Keratinocyte (primary cell): ENCODE measurements around the gene RALGAPA2. TPM values are rescaled to one million over a fixed set of nuclear protein-coding genes. Genes with fewer than 3 reads are reported as not detected.

Experiments
- DNase-seq: peaks from one replicate; pipeline ENCODE4 v3.0.0-alpha.2; 2011; ENCODE audit warnings: low read depth, missing footprints, low spot score
- FAIRE-seq: peaks from 2 replicates; lab custom pipeline; 2011; peaks lifted over from hg19 to GRCh38; lab: Jason Lieb, UNC
- H2AFZ ChIP-seq: 2 replicates; pipeline ENCODE4 v1.6.0; 2012; ENCODE audit warnings: low read length, control low read depth, inconsistent platforms; ENCODE audit not compliant: control insufficient read depth
- H3K27ac ChIP-seq: 2 replicates; pipeline ENCODE4 v1.5.1; 2011; ENCODE audit warnings: low read length; ENCODE audit not compliant: control insufficient read depth, insufficient read depth
- H3K27me3 ChIP-seq: 3 replicates; pipeline ENCODE4 v1.6.0; 2011; ENCODE audit warnings: low read length; ENCODE audit not compliant: control insufficient read depth, insufficient read depth; ENCODE audit errors: extremely low read depth
- H3K36me3 ChIP-seq, 2 experiments: 2 replicates in 1 of 2; 3 replicates in 1 of 2; pipeline ENCODE4 v1.5.1; 2011; ENCODE audit warnings: low read length in 2 of 2, mild to moderate bottlenecking in 1 of 2; ENCODE audit not compliant: control insufficient read depth in 2 of 2, insufficient read depth in 2 of 2; ENCODE audit errors: extremely low read depth in 1 of 2
- H3K4me1 ChIP-seq: 3 replicates; pipeline ENCODE4 v1.5.1; 2011; ENCODE audit warnings: low read length; ENCODE audit not compliant: control insufficient read depth, insufficient read depth; ENCODE audit errors: extremely low read depth
- H3K4me2 ChIP-seq: 3 replicates; pipeline ENCODE4 v1.6.0; 2011; ENCODE audit warnings: low read depth, low read length; ENCODE audit not compliant: control insufficient read depth, insufficient read depth; ENCODE audit errors: extremely low read depth
- H3K4me3 ChIP-seq, 3 experiments: fragments of 200-600 bp in 1 of 3; sonication (generic) in 1 of 3; 2 replicates in 2 of 3; 3 replicates in 1 of 3; pipeline ENCODE4 v1.5.1; 2011 to 2016; ENCODE audit warnings: low read length in 3 of 3, mild to moderate bottlenecking in 3 of 3, control low read depth in 2 of 3, inconsistent platforms in 1 of 3, low read depth in 1 of 3, mixed read lengths in 1 of 3, mixed run types in 1 of 3, moderate library complexity in 1 of 3; ENCODE audit not compliant: control insufficient read depth in 2 of 3, insufficient read depth in 2 of 3; ENCODE audit errors: extremely low read depth in 1 of 3
- H3K79me2 ChIP-seq: 2 replicates; pipeline ENCODE4 v1.6.0; 2012; ENCODE audit warnings: low read length; ENCODE audit not compliant: control insufficient read depth, insufficient read depth
- H3K9ac ChIP-seq: 3 replicates; pipeline ENCODE4 v1.6.0; 2011; ENCODE audit warnings: low read length; ENCODE audit not compliant: control insufficient read depth, insufficient read depth; ENCODE audit errors: extremely low read depth
- H3K9me1 ChIP-seq: 3 replicates; pipeline ENCODE4 v1.6.0; 2011; ENCODE audit warnings: low read length; ENCODE audit not compliant: control insufficient read depth, insufficient read depth; ENCODE audit errors: extremely low read depth
- H3K9me3 ChIP-seq: 2 replicates; pipeline ENCODE4 v1.5.1; 2012; ENCODE audit warnings: low read depth, low read length; ENCODE audit not compliant: control insufficient read depth
- H4K20me1 ChIP-seq: 3 replicates; pipeline ENCODE4 v1.6.0; 2011; ENCODE audit warnings: low read length; ENCODE audit not compliant: control insufficient read depth, insufficient read depth; ENCODE audit errors: extremely low read depth
- EZH2 ChIP-seq: IDR thresholded peaks from one replicate; pipeline ENCODE4 v1.6.1; 2012; ENCODE audit warnings: inconsistent platforms, mild to moderate bottlenecking, low read length, moderate library complexity
- dilution Hi-C: fragments of 300-500 bp; cut with MboI; formaldehyde crosslinking; loops from one replicate; pipeline ENCODE4 v1.7.0; 2020; ENCODE audit warnings: low sequenced_read_pairs; ENCODE audit not compliant: extremely low pct_ligation_motif_present
- polyA plus RNA-seq, 5 experiments: library from polyadenylated mRNA; depleted of rRNA in 3 of 5; stranded (reverse) in 3 of 5; stranded (forward) in 1 of 5; unstranded in 1 of 5; fragments of >200 nt; gene quantifications; 1 replicate in 1 of 5; 2 replicates in 3 of 5; 3 replicates in 1 of 5; pipeline versions ENCODE4 v1.2.1 to v1.2.3, GENCODE V29; 2011 to 2012; ENCODE audit warnings: missing spikeins in 2 of 5, low read depth in 1 of 5, low replicate concordance in 1 of 5
- TF ChIP-seq, protein P1 (sequence below), 3 experiments: IDR thresholded peaks in 1 of 3; conservative IDR thresholded peaks in 1 of 3; optimal IDR thresholded peaks in 1 of 3; 2 replicates in 2 of 3; 3 replicates in 1 of 3; pipeline versions ENCODE3 to v1.5.1; 2011; ENCODE audit warnings: low read length in 3 of 3, mild to moderate bottlenecking in 3 of 3, moderate library complexity in 2 of 3, control low read depth in 1 of 3, inconsistent platforms in 1 of 3; ENCODE audit not compliant: insufficient read depth in 2 of 3; ENCODE audit errors: extremely low read depth in 1 of 3

Gene RALGAPA2
- polyA plus RNA-seq, 1 donor (not counting 4 experiments of a cell fraction or from before 2014, with no cell fraction given) = 3.2 TPM

GRCh38 chr20:20699144-20699543 is 13.3 kb downstream of the RALGAPA2 start:
- H3K36me3 ChIP-seq = no peaks in the 10 kb centered on the region
- no peak for DNase-seq
- H4K20me1 ChIP-seq = no peaks in the 10 kb centered on the region
- dilution Hi-C loops = no loop called here
- no peak overlapping the region for H3K9ac ChIP-seq
- no peak overlapping the region for H3K27ac ChIP-seq
- FAIRE-seq = no peak
- no peaks in the 10 kb centered on the region for H3K27me3 ChIP-seq
- H2AFZ ChIP-seq = no peak overlapping the region
- no peaks in the 10 kb centered on the region for H3K9me3 ChIP-seq
- H3K79me2 ChIP-seq = no peaks in the 10 kb centered on the region
- H3K4me2 ChIP-seq = no peak overlapping the region
- TF ChIP-seq, protein P1, sequence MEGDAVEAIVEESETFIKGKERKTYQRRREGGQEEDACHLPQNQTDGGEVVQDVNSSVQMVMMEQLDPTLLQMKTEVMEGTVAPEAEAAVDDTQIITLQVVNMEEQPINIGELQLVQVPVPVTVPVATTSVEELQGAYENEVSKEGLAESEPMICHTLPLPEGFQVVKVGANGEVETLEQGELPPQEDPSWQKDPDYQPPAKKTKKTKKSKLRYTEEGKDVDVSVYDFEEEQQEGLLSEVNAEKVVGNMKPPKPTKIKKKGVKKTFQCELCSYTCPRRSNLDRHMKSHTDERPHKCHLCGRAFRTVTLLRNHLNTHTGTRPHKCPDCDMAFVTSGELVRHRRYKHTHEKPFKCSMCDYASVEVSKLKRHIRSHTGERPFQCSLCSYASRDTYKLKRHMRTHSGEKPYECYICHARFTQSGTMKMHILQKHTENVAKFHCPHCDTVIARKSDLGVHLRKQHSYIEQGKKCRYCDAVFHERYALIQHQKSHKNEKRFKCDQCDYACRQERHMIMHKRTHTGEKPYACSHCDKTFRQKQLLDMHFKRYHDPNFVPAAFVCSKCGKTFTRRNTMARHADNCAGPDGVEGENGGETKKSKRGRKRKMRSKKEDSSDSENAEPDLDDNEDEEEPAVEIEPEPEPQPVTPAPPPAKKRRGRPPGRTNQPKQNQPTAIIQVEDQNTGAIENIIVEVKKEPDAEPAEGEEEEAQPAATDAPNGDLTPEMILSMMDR (optimal IDR thresholded peaks at IDR 0.05 in 1 of 3, IDR thresholded peaks at IDR 0.05 in 1 of 3, conservative IDR thresholded peaks at IDR 0.05 in 1 of 3; ENCODE audit: extremely low read depth in 1 of 3, insufficient read depth in 2 of 3, low read length in 3 of 3) = no peak
- no peak for TF ChIP-seq EZH2
- H3K4me3 ChIP-seq = no peak overlapping the region
- no peaks in the 10 kb centered on the region for H3K9me1 ChIP-seq
- no peaks in the 10 kb centered on the region for H3K4me1 ChIP-seq

DNA sequence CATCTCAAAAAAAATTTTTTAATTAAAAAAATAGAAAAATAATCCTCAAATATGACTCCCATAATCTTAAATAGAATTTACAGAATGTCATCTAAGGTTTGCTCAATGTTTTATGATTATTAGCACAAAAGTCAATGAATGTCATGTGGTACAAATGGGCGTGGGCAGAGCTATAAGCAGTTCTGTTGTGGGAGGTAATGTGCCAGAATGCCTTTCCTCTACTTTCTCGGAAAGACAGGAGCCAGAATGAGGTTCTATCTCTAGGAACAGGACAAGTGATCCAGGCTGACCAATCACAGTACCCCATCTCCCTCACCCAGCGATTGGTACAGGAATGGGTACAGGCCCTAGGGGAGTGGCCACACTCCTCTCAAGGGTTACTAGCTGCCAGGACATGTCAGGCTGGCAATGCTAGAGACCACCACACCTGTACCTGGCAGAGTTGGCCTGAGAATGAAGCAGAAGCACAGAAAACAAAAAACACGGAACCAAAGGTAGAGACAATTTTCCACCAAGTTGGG is 15.1 kb downstream of the RALGAPA2 start:
- Histone ChIP-seq H3K9me3 (no peaks in the 10 kb centered on the region), H2AFZ (no peak overlapping the region), H3K27me3 (no peaks in the 10 kb centered on the region), H3K9ac (no peak overlapping the region), H3K4me3 (no peak overlapping the region), H3K79me2 (no peaks in the 10 kb centered on the region), H3K9me1 (no peaks in the 10 kb centered on the region), H3K4me2 (no peak overlapping the region), H3K36me3 (no peaks in the 10 kb centered on the region), H3K27ac (no peak overlapping the region), H3K4me1 (no peaks in the 10 kb centered on the region), H4K20me1 (no peaks in the 10 kb centered on the region)
- dilution Hi-C loops = no loop called here
- FAIRE-seq = no peak
- no peak for DNase-seq
- TF ChIP-seq, protein P1 (optimal IDR thresholded peaks at IDR 0.05 in 1 of 3, IDR thresholded peaks at IDR 0.05 in 1 of 3, conservative IDR thresholded peaks at IDR 0.05 in 1 of 3; ENCODE audit: extremely low read depth in 1 of 3, insufficient read depth in 2 of 3, low read length in 3 of 3) = no peak
- TF ChIP-seq EZH2 = no peak
